PC-3 (cell line): Measurements from ENCODE around the gene NINL.

ENCODE experiments used
- CTCF ChIP-seq: fragments of 300-600 bp; sonication (generic); conservative IDR thresholded peaks from 2 replicates; pipeline ENCODE4 v1.5.1; 2017; ENCODE audit warnings: antibody characterized with exemption, low read depth, mild to moderate bottlenecking, low read length
- EZH2 ChIP-seq: fragments of 300-600 bp; sonication (generic); IDR thresholded peaks from one replicate; pipeline ENCODE4 v1.6.1; 2017; ENCODE audit warnings: antibody characterized with exemption, mild to moderate bottlenecking, low read length; ENCODE audit not compliant: unreplicated experiment

DNA sequence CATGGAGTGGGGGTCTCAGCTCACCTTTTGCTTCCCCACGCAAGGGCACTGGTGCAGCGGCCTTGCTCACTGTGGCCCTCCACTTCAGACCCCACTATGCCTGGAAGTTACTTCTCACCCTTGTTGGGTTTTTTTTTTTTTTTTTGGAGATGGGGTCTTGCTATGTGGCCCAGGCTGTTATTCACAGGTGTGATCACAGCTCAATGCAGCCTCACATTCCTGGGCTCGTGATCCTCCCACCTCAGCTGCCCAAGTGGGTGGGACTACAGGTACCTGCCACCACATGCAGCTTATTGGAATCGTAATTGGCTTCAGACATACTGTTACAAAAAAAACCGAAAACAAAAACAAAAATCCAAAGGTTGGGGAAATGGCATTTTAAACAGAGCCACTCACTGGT is 32.4 kb downstream of the NINL start:
- no peak for TF ChIP-seq CTCF
- no peak for TF ChIP-seq EZH2
